Kidney (tissue), 14 donors: Measurements from ENCODE around the gene TMEM132C. TPM values are rescaled to one million over a fixed set of nuclear protein-coding genes. Genes with fewer than 3 reads are reported as not detected.

ENCODE experiments used
- DNase-seq, 5 donors: peaks; one replicate each; pipeline ENCODE4 v3.0.0-alpha.2; 2013 to 2020
- FAIRE-seq: peaks from 2 replicates; lab custom pipeline; 2012; peaks lifted over from hg19 to GRCh38; lab: Jason Lieb, UNC
- H3K27ac ChIP-seq, 2 donors: one replicate each; pipeline ENCODE4 v1.7.0; 2013; ENCODE audit warnings: low read depth in 2 of 2, low read length in 2 of 2, inconsistent platforms in 1 of 2
- H3K27me3 ChIP-seq: one replicate; pipeline ENCODE4 v1.7.1; 2013; ENCODE audit warnings: low read length, inconsistent platforms; ENCODE audit not compliant: control insufficient read depth, insufficient read depth
- H3K36me3 ChIP-seq, 3 donors: one replicate each; pipeline versions ENCODE4 v1.7.0 to v1.7.1; 2013; ENCODE audit warnings: low read length in 3 of 3, control low read depth in 1 of 3, inconsistent platforms in 1 of 3; ENCODE audit not compliant: insufficient read depth in 3 of 3, control insufficient read depth in 2 of 3
- H3K4me1 ChIP-seq, 3 donors: one replicate each; pipeline versions ENCODE4 v1.7.0 to v1.7.1; 2013; ENCODE audit warnings: low read length in 3 of 3, inconsistent platforms in 1 of 3, low read depth in 1 of 3; ENCODE audit not compliant: control insufficient read depth in 2 of 3, insufficient read depth in 2 of 3
- H3K4me3 ChIP-seq, 3 donors: one replicate each; pipeline versions ENCODE4 v1.7.0 to v1.8.1; 2013; ENCODE audit warnings: low read length in 3 of 3, control low read depth in 1 of 3, inconsistent platforms in 1 of 3
- H3K9ac ChIP-seq, 3 donors: one replicate each; pipeline versions ENCODE4 v1.7.0 to v1.7.1; 2013; ENCODE audit warnings: low read length in 3 of 3, control low read depth in 1 of 3, inconsistent platforms in 1 of 3
- H3K9me3 ChIP-seq, 3 donors: one replicate each; pipeline versions ENCODE4 v1.7.0 to v1.7.1; 2013; ENCODE audit warnings: low read length in 3 of 3, control low read depth in 1 of 3, inconsistent platforms in 1 of 3; ENCODE audit not compliant: control insufficient read depth in 2 of 3, insufficient read depth in 1 of 3
- CTCF ChIP-seq: IDR thresholded peaks from 3 replicates; pipeline ENCODE4 v1.5.1; 2012; ENCODE audit warnings: mild to moderate bottlenecking, moderate library complexity, borderline replicate concordance; ENCODE audit not compliant: insufficient read depth; ENCODE audit errors: extremely low read depth
- intact Hi-C: fragments of 100-400 bp; cut with DNase I; formaldehyde crosslinking; loops from one replicate; pipeline ENCODE4 v1.11.1; 2022
- polyA plus RNA-seq: library from polyadenylated mRNA; stranded (reverse); fragments of 350-450 nt; fragmentation: Illumina TruSeq; extraction: RNeasy Lipid Tissue Mini Kit (QIAGEN cat#74804); gene quantifications from one replicate; pipeline ENCODE4 v1.2.3, GENCODE V29; 2014; ENCODE audit warnings: low read depth, low replicate concordance; ENCODE audit not compliant: insufficient read depth
- total RNA-seq: library from RNA; stranded (reverse); fragmentation: NEBNext Ultra II Directional; extraction: Animal tissue kit (Norgen Biotek cat#: 25700); gene quantifications from one replicate; pipeline ENCODE4 v1.2.1, GENCODE V29; 2021
- donor health status: control.
- donor health status: control.
- donor health status: control.
- donor health status: control.
- donor health status: control.
- donor health status: DM: yes; HTN: yes; CAD: no.
- donor health status: Normal renal cell carcinoma (clear cell type).

TMEM132C gene
- total and polyA plus RNA-seq, 2 donors from 2014 or later = 0.28 to 0.75 TPM

- no peaks in the 10 kb centered on the region for H3K9me3 ChIP-seq
- TF ChIP-seq CTCF = no peak
- H3K27me3 ChIP-seq = peaks cover 5% of the 10 kb centered on the region
- DNase-seq = no peak
- no peak overlapping the region for H3K27ac ChIP-seq
- FAIRE-seq = no peak
- no peaks in the 10 kb centered on the region for H3K4me1 ChIP-seq
- no peak overlapping the region for H3K4me3 ChIP-seq
- no peaks in the 10 kb centered on the region for H3K36me3 ChIP-seq
- intact Hi-C loops = no loop called here
- no peak overlapping the region for H3K9ac ChIP-seq
These were observed 116.5 kb downstream of the TMEM132C start for GRCh38 chr12:128383357-128383937.

- Histone ChIP-seq H3K36me3 (no peaks in the 10 kb centered on the region), H3K9ac (no peak overlapping the region), H3K9me3 (no peaks in the 10 kb centered on the region), H3K27ac (no peak overlapping the region), H3K27me3 (peaks cover 5% of the 10 kb centered on the region), H3K4me3 (no peak overlapping the region), H3K4me1 (no peaks in the 10 kb centered on the region)
- DNase-seq (no peak), FAIRE-seq (no peak)
- intact Hi-C loops = no loop called here
- no peak for TF ChIP-seq CTCF
These were observed 118.8 kb downstream of the TMEM132C start for GRCh38 chr12:128385736-128386135.

- intact Hi-C loops = no loop called here
- Histone ChIP-seq H3K27me3 (peaks cover 2% of the 10 kb centered on the region), H3K9me3 (no peaks in the 10 kb centered on the region), H3K9ac (no peak overlapping the region), H3K4me3 (no peak overlapping the region), H3K27ac (no peak overlapping the region), H3K4me1 (no peaks in the 10 kb centered on the region), H3K36me3 (no peaks in the 10 kb centered on the region)
- peak; percentile 52 for TF ChIP-seq CTCF
- DNase-seq (peak in 4 of 5 donors; percentile 73 to 79 (median 74)), FAIRE-seq (no peak)
These were observed 120.9 kb downstream of the TMEM132C start for GRCh38 chr12:128387811-128388422.
